NB4 (cell line): ENCODE data around the gene USP54.

Experiments
- DNase-seq: peaks from one replicate; pipeline ENCODE4 v3.0.0; 2010; ENCODE audit warnings: low read depth
- H3K4me3 ChIP-seq: one replicate; pipeline ENCODE4 v1.5.1; 2011; ENCODE audit warnings: mild to moderate bottlenecking, low read depth, low read length, moderate library complexity
- CTCF ChIP-seq: IDR thresholded peaks from one replicate; pipeline ENCODE4 v1.5.1; 2012; ENCODE audit warnings: low read depth, low read length
- MAX ChIP-seq: IDR thresholded peaks from 2 replicates; pipeline ENCODE4 v1.6.1; 2011; ENCODE audit warnings: low read depth, low read length
- MYC ChIP-seq: IDR thresholded peaks from 2 replicates; pipeline ENCODE4 v1.6.1; 2011; ENCODE audit warnings: low read depth, low read length
- POLR2A ChIP-seq: IDR thresholded peaks from 2 replicates; pipeline ENCODE4 v1.6.1; 2011; ENCODE audit warnings: mild to moderate bottlenecking; ENCODE audit not compliant: insufficient read length; ENCODE audit errors: extremely low read depth

Gene USP54

GRCh38 chr10:73478636-73479035 lies 112.5 kb downstream of the USP54 start:
- DNase-seq, result no peak
- TF ChIP-seq CTCF, result no peak
- TF ChIP-seq POLR2A, result no peak
- TF ChIP-seq MYC, result no peak
- TF ChIP-seq MAX, result no peak
- H3K4me3 ChIP-seq, result no peak overlapping the region

GRCh38 chr10:73471226-73471625 lies 119.9 kb downstream of the USP54 start:
- TF ChIP-seq POLR2A (no peak), MYC (no peak), CTCF (no peak), MAX (no peak)
- H3K4me3 ChIP-seq, result no peak overlapping the region
- DNase-seq, result no peak

- H3K4me3 ChIP-seq, result no peak overlapping the region
- TF ChIP-seq CTCF (no peak), POLR2A (no peak), MAX (no peak), MYC (no peak)
- DNase-seq, result no peak
These were observed 121.6 kb downstream of the USP54 start for GRCh38 chr10:73469579-73469978.

GRCh38 chr10:73467206-73467605 lies 123.9 kb downstream of the USP54 start:
- TF ChIP-seq CTCF, result no peak
- TF ChIP-seq POLR2A, result no peak
- no peak for TF ChIP-seq MYC
- no peak for TF ChIP-seq MAX
- no peak overlapping the region for H3K4me3 ChIP-seq
- no peak for DNase-seq

GRCh38 chr10:73465978-73466726 lies 125.0 kb downstream of the USP54 start:
- DNase-seq, result no peak
- H3K4me3 ChIP-seq, result no peak overlapping the region
- no peak for TF ChIP-seq MAX

GRCh38 chr10:73460897-73461296 lies 130.2 kb downstream of the USP54 start:
- no peak overlapping the region for H3K4me3 ChIP-seq
- TF ChIP-seq MAX, result no peak
- TF ChIP-seq CTCF, result no peak
- TF ChIP-seq MYC, result no peak
- TF ChIP-seq POLR2A, result no peak
- DNase-seq, result no peak
